GM21786 (cell line): ENCODE measurements around the gene PRKCSH.
"Not testable (repeated sequence)": the region's sequence is repeated elsewhere in the genome, so short reads cannot be mapped to it uniquely, and the experiment has no call there.

Experiments
- ATAC-seq: cut with Tn5 transposase; IDR thresholded peaks from one replicate; pipeline ENCODE4 v1.9.1; 2021; ENCODE audit not compliant: unreplicated experiment

PRKCSH gene

GRCh38 chr19:11448410-11448809, 13.0 kb downstream of the PRKCSH start:
- ATAC-seq = no peak

GRCh38 chr19:11448923-11449554, 13.6 kb downstream of the PRKCSH start:
- ATAC-seq = no peak

- no peak for ATAC-seq
These were observed 15.3 kb downstream of the PRKCSH start for GRCh38 chr19:11450570-11451326.

DNA sequence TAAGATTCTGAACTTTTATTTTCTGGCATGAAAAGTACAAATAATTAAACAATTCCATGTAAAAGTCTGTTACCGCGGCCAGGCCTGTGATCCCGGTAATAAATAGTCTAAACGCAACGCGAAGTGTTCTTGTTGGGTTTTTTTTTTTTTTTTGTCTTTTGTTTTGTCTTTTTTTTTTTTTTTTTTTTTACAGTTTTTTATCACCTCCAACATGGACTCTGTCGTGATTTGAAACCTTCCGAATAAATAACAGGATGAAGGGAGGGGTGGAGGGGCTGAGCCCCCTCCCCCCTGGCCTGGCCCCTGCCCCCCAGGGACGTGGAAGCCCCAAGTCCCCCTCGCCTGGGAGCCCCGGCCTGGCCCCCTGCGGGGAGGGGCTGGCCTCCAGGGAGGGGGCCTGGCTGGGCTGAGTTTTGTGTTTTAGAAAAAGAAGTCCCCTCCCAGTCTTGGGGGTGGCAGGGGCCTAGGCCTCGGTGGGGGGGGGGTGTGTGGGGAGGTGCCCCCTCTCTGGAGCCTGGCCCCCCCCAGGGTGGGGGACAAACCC, 16.0 kb downstream of the PRKCSH start:
- ATAC-seq = no peak

GRCh38 chr19:11451871-11452619, 16.6 kb downstream of the PRKCSH start:
- ATAC-seq = no peak

- ATAC-seq = no peak
These were observed 17.3 kb downstream of the PRKCSH start for GRCh38 chr19:11452620-11453310.

- ATAC-seq = no peak
These were observed 18.3 kb downstream of the PRKCSH start for GRCh38 chr19:11453468-11454341.

- ATAC-seq = not testable (repeated sequence)
These were observed 19.8 kb downstream of the PRKCSH start for GRCh38 chr19:11455233-11455554.

DNA sequence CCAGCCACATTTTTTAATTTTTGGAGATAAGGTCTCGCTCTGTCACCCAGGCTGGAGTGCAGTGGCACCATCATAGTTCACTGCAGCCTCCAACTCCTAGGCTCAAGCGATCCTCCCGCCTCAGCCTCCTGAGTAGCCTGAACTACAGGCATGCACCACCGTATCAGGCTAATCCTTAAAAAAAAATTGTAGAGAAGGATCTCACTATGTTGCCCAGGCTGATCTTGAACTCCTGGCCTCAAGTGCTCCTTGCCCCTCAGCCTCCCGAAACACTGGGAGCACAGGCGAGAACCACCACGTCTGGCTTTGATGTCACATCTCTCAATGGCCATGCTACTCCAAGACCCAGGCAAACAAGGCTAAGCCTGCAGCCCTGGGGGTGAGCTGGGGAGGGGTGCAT, 21.2 kb downstream of the PRKCSH start:
- ATAC-seq = no peak

- ATAC-seq = no peak
These were observed 21.7 kb downstream of the PRKCSH start for GRCh38 chr19:11457115-11457514.

- ATAC-seq = no peak
These were observed 22.4 kb downstream of the PRKCSH start for GRCh38 chr19:11457831-11458230.

DNA sequence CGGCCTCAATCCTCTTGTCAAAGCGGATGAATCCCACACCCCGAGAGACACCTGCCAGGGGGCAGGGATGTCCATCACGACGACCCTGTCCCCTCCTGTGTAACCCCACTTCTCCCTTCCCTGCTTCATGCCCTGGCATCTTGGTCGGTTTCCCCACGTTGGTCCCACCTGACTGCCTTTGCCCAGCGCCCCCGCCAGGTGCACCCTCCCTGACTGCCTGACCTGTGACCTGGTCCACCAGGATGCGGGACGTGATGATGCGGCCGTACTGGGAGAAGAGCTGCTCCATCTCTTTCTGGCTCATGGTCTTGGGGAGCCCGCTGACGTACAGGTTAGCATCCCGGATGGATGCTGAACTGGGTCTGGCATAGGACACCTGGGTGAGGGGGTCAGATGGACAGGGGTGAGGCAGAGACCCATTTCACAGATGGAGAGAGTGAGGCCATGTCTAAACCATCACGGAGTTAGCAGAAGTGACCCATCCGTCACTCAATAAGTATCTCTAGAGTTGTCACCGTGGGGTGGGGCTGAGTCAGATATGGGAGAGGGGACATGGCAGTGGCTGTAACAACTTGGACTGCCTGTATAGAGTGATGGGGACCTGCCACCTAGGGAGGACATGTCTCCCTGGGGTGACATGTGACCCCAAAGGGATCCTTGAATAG, 22.9 kb downstream of the PRKCSH start:
- ATAC-seq = no peak

DNA sequence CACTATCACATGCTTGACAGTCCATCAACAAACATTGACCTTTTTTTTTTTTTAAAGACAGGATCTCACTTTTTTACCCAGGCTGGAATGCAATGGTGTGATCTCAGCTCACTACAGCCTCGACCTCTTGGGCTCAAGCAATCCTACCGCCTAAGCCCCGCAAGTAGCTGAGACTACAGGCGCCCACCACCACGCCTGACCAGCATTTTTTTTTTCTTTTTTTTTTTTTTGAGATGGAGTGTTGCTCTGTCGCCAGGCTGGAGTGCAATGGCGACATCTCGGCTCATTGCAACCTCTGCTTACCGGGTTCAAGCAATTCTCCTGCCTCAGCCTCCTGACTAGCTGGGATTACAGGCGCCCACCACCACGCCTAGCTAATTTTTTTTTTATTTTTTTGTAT, 23.5 kb downstream of the PRKCSH start:
- ATAC-seq = not testable (repeated sequence)

DNA sequence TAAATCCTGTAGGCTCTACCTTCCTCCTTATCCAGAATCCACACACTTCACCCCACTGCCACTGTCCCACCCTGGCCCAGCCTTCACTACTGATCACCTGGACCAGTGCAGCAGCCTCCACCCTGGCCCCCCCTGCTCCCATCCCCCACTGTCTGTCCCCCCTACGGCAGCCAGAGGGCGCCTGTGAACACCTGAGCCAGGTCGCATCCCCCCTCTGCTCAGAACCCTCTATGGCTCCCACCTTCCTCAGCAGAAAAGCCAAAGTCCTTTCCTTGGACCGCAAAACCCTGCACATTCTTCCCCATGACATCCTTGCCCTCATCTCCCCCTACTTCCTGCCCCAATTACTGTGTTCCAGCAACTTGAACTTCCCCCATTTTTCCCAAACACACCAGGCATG, 24.8 kb downstream of the PRKCSH start:
- ATAC-seq = no peak

GRCh38 chr19:11461453-11461852, 26.0 kb downstream of the PRKCSH start:
- no peak for ATAC-seq

DNA sequence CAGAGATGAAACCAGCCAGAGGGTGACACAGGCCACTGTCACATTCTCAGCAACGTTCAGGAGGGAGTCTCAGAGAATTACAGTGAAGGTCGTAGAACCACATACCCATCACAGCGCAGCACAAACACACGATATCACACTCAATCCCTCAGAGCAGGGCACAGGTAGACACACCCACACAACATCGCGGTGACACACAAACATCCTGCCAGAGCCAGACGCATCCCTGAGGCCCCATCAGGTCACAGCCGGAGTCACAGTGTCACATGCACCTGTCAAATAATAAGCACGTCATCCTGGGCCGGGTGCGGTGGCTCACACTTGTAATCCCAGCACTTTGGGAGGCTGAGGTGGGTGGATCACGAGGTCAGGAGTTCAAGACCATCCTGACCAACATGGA, 28.0 kb downstream of the PRKCSH start:
- ATAC-seq = no peak

DNA sequence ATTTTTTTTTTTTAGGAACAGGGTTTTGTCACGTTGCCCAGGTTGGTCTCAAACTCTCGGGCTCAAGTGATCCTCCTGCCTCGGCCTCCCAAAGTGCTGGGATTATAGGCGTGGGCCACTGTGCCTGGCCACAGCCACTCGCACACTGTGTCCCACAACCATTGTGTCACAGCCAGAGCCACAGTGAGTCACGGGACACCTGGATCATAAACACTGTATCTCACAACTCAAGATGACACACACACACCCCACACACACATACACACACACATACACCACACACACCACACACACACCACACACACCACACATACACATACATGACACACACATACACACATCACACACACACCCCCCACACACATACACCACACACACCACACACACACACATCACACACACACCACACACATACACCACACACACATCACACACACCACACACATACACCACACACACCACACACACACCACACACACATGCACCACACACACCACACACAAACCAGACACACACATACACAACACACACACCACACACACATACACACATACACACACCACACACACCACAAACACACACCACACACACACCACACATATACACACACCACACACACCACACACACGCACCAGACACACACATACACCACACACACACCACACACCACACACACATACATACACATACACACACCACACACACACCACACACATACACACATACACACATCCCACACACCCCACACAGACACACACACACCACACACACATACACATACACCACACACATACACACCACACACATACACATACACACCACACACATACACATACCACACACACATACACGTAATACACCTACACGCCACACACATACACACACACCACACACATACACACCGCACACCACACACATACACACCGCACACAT, 29.2 kb downstream of the PRKCSH start:
- ATAC-seq = no peak

- no peak for ATAC-seq
These were observed 30.2 kb downstream of the PRKCSH start for GRCh38 chr19:11465600-11465999.
